Renal cortex interstitium (tissue), 11 donors: ENCODE results near the gene LXN. TPM values are rescaled to one million over a fixed set of nuclear protein-coding genes. Genes with fewer than 3 reads are reported as not detected.
"Not testable (repeated sequence)": the region's sequence is repeated elsewhere in the genome, so short reads cannot be mapped to it uniquely, and the experiment has no call there.

Experiments used
- DNase-seq, 11 donors: peaks; one replicate each; pipeline ENCODE4 v3.0.0-alpha.2; 2013; ENCODE audit warnings: low read depth in 9 of 11, low spot score in 4 of 11; ENCODE audit errors: extremely low read depth in 1 of 11
- polyA plus RNA-seq, 3 donors: library from polyadenylated mRNA; unstranded; fragments of 120-200 nt; gene quantifications; one replicate each; pipeline ENCODE4 v1.2.1, GENCODE V29; 2013; ENCODE audit not compliant: insufficient read length in 3 of 3

LXN gene
- polyA plus RNA-seq, 3 donors = 26.9 to 29.5 (median 27.2) TPM

DNA sequence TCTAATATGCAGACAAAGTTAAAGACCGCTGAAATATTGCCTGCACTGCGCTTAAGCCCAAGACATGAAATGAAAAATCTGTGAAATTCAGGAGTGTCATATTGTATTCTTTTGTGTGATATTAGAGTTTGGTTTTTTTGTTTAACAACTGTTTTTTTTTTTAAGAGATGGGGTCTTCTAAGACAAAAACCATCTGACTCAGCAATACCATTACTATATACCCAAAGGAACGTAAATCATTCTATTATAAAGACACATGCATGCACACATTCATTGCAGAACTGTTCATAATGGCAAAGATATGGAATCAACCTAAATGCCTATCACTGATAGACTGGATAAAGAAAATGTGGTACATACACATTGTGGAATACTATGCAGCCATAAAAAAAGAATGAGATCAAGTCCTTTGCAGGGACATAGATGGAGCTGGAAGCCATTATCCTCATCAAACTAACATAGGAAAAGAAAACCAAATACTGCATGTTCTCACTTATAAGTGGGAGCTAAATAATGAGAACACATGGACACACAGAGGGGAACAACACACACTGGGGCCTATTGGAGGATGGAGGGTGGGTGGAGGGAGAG, 21.5 kb upstream of the LXN start:
- DNase-seq = not testable (repeated sequence)

DNA sequence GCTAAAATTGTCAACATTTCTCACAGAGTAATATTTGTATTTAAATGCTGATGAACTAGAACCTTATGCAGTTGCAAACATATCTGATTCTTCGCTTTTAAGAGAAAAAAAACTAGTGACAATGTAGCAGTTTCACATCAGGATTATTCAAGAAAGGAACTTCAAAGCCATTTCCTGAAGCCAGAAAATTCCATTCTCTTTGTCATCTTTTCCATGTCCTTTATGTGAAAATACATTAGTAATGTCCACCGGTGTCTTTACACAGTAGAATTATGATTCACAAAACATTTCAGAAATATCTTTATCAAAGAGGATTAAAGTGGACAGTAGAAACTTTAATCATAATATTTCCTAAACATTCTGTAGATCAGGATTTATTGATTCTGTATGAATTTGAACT, 12.7 kb upstream of the LXN start:
- DNase-seq = no peak

DNA sequence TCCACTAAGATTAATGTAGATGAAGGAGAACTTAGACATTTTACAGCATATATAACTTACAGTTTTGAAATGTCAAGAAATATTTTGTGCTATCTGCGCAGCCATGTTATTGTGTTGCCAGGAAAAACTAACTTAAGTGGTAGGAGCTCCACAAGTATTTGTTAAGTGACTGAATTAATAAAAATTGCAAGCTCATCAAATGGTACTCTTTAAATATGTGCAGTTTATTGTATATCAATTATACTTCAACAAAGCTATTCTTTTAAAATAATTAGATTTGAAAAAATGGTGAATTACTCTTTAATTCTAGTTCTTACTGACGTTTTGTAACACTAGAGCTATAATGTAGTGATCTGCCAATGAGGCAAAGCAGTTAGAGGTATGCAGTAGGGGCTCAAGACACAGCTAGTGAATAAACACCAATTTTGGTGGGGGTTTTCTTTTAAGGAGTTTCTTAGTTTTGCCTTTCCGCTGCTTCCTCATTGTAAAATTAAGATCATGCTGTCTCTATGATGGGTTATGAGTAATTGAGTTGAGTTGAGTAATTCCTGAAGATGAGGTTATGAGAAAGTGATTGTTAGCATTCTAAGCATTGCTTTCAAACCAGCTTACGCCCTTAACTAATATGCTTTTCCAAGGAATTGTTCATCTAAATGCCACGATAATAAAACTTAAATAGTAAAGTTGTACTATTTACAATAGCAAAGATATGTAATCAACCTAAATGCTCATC, 10.9 kb upstream of the LXN start:
- DNase-seq = no peak

DNA sequence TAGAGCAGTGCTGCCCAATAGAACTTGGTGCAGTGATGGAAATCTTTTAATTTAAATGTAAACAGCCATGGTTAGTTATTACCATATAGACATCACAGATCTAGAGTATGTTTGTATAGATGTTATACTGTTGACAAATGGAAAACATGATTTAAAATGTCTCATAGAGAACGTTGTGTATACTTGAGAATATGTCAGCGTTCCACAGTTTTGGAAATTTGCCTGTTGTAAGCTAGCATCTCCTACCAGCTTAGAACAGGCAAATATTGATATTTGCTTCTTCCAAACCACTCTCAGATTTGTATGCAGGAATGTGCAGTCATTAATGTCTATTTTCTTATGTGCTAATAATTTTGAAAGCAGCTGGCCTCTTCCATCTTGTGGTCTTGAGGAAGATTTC, 8.4 kb upstream of the LXN start:
- DNase-seq = no peak

DNA sequence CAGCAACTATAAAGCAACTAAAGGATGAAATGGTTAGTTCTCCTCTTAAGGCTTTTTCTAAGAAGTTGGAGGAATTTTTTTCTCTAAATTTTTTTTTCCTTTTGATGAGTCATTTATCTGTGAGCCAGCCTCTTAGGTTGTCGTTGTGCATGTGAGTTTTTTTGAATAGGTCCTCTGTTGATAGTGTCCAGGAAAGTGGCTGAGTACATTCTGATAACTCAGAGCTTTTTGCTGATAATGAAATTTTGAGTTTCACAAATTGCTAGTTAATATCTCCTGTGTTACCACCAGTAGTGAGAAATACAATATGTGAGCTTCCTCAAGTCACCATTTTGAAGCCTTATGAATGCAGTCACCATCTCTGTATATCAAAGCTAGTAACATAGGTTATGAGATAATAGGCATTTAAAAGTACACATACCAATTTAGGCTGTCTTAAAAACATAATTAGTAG, 7.1 kb upstream of the LXN start:
- no peak for DNase-seq

DNA sequence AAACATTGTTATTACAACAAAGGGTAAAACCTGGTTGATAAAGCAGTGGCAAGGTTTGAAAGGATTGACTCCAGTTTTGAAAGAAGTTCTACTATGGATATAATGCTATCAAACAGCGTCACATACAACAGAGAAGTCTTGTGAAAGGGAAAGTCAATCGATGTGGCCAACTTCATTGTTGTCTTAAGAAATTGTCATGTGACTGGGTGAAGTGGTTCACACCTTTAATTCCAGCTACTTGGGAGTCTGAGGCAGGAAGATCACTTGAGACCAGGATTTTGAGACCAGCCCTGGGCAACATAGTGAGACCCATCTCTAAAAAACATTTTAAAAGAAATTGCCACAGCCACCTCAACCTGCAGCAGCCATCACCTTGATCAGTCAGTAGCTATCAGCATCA, 6.2 kb upstream of the LXN start:
- no peak for DNase-seq

DNA sequence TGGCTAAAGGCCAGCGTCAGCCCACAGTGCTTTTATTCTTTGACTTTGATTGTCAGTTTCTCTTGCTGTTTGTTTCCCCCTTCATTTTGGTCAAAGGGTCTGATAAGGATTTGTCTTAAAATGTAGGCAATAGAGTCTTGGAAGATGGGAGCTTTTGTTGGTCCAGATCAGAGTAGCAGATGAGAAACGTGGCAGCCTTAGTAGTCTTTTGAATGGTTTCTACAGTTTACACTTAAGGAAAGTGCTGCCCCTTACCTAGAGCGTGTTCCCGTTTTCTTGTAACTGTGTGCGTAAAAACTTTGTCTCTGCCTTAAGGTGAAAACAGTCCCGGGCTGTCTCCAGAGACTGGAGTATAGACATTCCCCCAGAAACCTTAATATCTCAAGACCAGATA, 630 bp downstream of the LXN start:
- DNase-seq = peak in 1 of 11 donors; percentile 13

DNA sequence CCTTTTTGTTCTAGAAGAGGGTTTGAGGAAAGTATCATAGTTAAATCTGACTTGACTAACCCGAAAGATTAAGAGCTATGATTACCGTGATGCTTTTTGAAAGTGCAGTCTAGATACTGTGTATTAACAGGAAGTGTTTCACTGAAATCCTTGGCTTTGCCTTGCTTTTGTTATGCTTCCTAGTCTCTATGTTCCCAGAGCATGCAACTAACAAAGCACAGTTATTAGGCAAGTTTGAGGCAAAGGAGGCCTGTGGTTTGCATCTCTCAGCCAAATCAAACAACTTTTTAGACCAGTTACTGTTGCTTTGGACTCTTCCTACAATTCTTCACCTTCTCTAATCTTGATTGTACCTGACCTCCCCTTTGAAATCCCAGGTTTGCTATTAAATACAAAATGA, 3.9 kb downstream of the LXN start:
- no peak for DNase-seq

DNA sequence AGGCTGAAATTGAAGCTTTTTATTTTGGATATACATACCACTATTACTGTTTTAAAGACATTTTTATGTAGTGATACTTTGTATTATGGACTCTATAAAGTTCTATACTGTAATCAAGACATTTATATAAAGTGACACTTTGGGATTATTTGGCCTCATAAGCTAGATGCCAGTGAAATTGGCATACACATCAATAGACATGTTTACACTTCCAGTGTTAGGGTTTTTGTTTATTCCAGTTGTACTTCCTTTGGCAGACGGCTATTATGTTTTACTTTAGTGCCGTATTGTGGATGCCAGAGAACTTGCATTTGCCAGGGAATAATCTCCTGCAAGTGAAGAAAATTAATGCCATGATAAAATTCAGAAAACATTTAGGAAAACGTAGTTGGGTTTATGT, 6.0 kb downstream of the LXN start:
- no peak for DNase-seq

DNA sequence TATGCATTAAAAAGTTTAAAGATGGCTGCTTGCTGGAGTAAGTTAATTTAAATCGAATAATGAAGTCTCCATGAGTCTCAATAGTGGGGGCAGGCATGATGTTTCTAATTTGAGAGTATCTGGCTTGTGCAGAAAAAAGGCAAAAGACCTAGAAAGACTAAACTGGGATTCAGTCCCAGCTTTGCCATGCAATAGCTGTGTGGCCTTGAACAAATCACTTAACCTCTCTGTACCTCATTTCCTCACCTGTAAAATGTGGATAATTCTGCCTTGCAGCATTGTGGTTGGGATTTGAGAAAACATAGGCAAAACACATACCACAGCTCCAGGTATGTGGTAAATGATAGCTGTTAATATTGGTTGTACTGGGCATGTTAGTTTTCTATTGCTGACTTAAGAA, 8.6 kb downstream of the LXN start:
- no peak for DNase-seq

DNA sequence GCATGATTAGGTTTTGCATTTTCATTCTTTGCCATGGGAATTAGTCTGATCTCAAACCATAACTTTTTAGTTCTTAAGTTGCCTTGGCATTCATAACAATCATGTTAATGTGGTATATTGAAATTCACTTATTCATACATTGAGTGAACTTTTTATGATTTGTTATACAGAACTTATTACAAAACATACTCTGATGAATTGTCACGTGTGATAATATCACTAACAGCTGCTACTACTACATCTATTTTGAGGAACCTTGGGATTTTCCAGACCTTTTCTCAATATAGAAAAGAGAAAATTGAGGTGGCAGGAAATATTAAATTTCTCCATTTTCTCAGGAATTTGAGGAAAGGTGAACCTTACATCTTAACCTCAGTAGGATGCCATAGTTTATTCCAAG, 9.2 kb downstream of the LXN start:
- no peak for DNase-seq

DNA sequence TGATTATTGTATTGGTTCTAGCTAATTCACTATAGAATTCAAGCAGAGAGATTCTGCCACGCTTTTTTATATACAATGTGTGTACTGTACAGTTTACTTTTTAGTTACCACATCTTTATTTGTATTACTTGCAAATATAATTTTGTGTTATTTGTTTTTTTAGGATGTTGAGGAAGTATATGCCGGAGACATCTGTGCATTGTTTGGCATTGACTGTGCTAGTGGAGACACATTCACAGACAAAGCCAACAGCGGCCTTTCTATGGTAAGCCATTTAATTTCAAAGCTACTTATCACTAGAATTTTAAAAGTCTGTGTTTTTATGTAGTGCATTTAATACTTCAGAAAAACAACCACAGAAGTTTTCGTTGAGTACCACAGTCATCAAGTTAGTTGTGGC, 11.7 kb downstream of the LXN start:
- no peak for DNase-seq

DNA sequence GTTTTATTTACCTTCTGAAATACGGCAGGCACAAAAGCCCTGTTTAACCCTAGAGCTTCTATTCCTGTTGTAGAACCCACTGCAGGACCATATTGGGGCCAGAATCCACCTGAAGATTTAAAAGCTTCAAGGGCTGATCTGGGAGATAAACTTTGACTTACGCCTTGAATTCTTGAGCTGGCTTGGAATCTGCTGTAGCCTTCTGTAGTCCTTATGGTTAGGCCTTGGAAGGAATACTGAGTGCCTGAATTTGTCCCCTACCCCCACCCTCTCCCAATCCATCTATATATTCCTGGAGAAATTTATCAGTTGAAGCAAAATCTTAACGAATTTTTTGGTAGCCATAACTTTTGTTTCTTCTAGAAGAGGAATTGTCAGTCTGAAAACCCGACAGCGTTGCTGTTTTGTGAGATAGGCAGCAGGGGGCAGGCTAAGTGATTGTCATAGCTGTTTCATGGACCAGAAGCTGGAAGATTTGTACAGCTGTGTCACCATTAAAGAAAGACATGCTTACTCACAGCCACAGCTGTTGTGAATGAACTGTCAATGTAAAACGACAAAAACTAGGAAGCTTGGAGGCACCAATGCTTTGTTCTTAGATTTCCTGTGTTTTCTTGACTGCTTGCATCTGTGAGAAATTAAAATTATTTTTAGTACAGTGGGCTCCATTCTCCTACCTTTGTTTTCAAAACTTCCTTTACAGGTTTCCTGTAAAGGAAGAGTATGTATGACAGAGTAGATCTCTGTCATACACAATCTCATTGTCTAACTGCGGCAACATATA, 12.8 kb downstream of the LXN start:
- peak in 8 of 11 donors; percentile 27 to 55 (median 40) for DNase-seq

DNA sequence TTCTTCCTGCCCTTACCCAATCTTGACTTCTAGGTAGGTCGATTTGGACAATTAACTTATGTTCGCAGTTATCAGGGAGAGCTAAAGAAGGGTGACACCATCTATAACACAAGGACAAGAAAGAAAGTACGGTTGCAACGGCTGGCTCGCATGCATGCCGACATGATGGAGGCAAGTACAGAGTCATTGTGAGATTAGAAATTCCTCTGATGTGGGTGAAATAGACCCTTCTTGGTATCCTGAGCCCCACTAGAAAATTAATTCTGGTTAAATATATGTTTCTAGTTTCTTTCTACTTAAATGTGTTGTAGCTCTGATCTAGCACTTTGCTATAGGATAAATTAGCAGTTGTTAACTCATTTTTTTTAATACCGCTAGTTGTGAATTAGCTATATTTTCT, 13.6 kb downstream of the LXN start:
- DNase-seq = no peak

DNA sequence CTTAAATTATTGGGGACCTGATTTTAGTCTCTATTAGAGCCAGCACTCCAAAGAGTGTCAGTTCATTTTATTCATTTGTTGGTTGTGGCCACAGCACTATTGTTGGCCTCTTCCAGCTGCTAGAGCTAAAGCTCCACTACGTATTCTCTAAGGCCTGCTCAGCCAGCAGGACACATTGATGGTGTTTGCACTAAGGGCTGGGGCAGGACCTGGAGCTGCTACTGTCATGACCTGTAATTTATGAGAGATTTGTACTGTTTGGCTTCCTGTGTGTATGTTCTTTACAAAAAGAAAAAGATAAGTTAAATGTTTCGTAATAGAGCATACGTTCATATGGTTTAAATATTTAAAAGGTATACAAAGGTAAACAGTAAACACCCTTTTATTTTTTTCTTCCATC, 20.0 kb downstream of the LXN start:
- DNase-seq = no peak

DNA sequence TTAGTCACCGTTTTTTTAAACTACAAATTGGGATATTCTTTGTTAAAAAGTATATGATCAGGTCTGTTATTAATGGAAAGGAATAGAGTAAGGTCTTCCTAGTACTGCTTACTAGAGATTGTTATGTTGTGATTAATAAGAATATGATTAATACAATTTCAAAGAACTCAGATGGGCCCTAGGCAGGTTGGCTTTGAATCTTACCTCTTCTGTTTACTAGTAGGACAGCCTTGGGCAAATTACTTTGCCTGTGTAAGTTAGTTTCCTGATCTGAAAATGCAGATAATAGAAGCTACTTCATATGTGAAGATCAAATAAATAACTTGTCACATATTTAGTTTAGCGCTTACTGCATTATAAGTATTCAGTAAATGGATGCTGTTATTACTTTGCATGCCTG, 21.3 kb downstream of the LXN start:
- no peak for DNase-seq

DNA sequence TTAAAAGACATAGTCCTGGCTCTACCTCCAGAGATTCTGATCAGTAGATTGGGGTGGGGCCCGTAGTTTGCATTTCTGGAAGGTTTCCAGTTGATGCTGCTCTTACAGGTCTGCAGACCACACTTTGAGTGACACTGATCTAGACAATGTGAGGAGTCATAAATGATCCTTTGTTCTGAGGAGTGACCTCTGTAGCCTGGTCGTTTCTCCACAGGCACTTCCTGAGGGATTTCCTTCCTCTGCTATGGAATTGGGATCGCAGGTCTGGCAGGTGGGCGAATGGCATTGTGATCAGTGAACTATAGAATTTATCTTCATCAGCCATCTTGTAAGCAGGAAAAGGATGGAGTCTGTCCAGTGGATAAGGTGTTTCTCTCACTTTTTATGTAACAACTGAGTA, 22.7 kb downstream of the LXN start:
- no peak for DNase-seq

DNA sequence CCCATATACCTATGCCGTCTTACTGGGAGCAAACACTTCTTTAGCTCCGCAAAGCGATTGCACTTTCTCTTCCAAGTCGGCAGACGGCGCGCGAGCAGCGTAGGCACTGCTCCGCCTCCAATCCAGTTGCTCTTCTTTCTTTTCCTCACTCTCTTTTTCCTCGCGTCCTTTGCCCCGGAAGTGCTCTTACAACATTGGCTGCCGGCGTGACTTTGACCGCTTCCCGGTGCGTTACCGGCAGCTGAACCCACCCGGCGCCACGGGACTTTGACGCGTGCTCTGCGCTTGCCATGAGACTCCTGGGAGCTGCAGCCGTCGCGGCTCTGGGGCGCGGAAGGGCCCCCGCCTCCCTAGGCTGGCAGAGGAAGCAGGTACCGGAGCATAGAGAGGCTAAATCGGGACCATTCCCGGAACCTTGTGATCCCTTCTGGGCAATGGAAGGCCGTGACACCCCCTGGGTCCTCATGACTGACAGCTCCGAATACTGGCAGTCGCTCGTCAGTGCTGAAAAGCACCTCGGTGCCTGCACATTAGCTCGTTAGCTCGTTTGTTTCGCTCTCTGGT, 28.0 kb downstream of the LXN start, which contains the start of gene GFM1:
Gene GFM1, plus strand, starts transcription at position 183 of the 564 bp plus-strand sequence. Its CDS starts 108 bp downstream, at position 291.
- peak; percentile 84 to 96 (median 92) for DNase-seq

DNA sequence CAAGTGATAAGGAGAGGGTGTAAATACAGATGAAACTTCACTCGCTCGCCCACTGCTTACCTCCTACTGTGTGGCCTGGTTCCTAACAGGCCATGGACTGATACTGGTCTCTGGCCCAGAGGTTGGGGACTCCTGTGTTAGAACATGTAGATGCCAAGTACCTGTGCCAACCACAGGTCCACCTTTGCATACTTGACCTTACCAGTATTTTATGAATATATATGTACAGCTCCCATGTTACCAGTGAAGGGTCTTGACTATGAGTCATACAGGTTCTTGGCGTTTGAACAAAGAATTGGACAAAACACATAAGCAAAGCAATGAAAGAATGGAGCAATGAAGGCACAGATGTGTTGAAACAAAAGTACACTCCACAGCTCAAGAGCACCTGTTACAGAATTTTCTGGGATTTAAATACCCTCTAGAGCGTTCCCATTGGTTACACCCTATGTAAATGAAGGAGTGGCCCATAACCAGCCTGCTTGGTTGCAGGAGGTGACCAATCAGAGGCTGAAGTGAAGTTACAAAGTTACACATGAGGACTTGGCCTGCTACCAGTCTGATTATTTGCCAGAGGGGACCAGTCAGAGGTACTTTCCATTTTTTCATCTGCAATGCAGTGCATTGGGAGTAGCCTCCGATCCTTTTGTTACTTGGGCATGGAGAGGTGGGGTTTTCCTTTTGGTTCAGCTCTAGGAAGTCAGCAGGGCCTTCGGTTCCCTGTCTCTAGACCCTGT, 29.8 kb downstream of the LXN start:
- DNase-seq = no peak
